GM19043 (cell line): ENCODE measurements around the gene INSIG2.

ENCODE experiments used
- ATAC-seq: cut with Tn5 transposase; IDR thresholded peaks from one replicate; pipeline ENCODE4 v1.9.1; 2021; ENCODE audit warnings: low read depth; ENCODE audit not compliant: unreplicated experiment

Gene INSIG2

DNA sequence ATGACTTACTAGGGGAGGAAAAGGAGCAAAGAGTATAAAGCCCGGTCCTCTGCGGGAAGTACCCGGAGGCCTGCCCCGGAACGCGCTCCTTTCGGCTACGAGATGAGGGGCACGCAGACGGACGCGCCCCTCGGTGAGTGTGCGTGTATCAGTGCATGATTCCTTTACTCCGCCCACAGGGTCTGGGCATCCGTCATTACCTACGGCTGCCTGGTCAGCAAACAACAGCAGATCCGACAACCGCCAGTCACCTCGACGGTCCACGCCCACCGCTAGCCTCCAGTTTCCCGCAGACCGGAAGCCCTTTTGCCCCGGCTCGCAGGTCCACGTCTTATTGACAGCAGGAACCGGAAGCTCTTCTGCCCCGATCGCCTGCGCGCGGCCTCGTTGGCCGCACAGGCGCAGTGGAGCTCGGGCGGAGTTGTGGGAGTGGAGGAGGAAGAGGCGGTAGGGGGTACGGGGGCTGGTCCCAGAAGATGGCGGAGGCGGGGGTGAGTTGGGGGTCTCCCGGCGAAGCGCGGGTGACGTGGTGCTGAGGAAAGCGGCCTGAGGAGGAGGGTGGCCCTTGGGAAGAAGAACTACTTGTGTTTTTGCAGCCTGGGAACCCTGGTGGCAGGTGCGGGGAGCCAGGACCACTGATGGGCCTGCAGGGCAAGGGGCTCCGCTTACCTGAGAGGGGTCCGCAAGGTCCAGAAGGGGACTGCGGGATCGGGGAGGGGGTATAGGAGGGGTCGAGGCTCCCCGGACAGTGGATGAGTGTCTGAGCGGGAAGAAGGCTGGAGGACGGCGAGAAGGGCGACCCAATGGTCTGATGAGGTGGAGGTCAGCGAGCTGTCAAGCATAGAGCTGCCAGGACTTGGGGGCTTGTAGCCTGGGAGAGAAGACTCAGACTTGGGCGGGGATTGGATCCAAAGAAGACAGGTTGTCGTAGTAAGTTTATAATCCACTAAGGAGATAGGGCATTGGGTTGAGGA is at the start of gene INSIG2:
TSS of gene INSIG2 (plus strand) at position 421 of the 974 bp plus-strand sequence. CDS start 8,086 bp downstream, outside the sequence.
- ATAC-seq = peak; percentile 92

DNA sequence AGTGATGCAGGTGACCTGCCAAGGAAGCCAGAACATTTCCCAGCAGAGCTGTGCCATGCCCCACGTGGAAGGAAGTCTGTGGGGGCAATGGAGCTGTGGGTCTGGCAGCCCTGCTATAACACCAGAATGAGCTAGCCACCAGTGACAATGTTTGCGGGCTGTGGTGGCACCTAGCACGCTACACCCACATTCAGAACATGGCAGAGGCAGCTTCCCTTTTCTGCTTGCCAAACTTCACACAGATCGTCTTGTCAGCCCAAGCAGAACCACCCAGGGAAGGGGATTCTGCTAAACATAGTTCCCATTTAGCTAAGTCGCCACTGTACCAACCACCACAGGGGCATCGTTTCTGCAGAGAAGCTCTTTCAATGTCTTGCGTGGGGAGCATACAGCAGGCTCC is 47.4 kb upstream of the INSIG2 start:
- ATAC-seq = no peak

- ATAC-seq = no peak
Observed at GRCh38 chr2:118044103-118044716, 44.1 kb upstream of the INSIG2 start.

- ATAC-seq = no peak
Observed at GRCh38 chr2:118044854-118045253, 43.4 kb upstream of the INSIG2 start.

DNA sequence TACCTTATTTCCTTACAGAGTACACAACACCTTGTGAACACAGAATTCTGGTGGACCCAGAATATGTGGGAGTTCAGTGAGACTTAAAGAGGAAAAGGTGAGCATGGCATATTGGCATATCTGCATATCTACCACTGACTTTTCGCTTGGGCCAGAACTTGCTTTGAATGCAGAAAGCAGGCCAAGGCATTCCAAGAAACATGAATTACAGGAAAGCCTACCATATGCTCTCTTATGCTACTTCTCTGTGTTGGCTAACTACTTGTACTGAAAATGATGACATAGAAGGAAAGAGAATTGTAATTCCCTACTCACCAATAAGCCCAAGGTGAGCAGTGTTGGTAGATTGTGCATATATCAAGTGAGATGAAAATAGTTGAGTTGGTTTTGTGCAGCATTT is 43.0 kb upstream of the INSIG2 start:
- ATAC-seq = no peak

DNA sequence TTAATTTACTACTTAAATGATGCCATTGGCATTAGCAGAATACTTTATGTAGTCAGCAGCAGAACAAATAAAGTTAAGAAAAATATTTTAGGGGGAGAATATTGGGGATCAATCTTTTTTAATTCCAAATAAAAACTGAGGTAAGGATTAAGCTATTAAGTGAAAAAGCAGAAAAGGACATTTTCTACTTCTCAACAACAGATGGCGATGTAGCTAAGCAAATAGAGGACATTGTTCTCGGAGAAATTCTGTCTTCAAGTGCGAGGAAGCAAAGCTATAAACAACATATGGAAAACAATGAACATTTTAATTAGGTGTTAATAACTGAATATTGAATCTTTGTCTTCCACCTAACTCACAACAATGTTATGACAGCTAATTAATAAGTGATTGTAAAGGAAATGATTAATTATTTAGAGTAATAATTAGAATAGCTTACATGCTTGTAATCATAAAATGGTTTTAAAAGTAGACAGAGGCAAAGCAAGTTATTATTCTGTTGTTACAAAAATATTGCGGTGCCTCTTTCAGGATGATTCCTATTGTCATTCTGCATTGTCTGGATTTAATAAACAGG is 41.5 kb upstream of the INSIG2 start:
- ATAC-seq = no peak

- no peak for ATAC-seq
Observed at GRCh38 chr2:118047380-118047826, 40.9 kb upstream of the INSIG2 start.

DNA sequence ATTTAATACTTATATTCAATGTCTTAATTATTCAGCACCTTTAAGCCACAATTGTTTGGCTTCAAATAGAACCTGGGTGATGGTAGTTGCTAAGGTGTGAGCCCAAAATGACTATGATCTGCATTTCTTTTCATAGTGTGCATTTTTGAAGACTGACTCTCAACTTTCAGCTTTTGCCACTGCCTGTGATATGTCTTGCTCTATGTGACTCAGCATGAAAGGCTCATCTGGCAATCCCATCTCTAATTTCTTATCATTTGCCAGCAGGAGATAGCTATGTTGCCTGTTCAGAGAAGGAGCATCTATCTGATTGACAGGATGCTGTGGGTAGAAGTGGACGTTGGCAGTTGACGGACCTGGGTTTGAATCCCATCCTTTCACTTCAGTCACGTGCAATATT is 39.9 kb upstream of the INSIG2 start:
- no peak for ATAC-seq

DNA sequence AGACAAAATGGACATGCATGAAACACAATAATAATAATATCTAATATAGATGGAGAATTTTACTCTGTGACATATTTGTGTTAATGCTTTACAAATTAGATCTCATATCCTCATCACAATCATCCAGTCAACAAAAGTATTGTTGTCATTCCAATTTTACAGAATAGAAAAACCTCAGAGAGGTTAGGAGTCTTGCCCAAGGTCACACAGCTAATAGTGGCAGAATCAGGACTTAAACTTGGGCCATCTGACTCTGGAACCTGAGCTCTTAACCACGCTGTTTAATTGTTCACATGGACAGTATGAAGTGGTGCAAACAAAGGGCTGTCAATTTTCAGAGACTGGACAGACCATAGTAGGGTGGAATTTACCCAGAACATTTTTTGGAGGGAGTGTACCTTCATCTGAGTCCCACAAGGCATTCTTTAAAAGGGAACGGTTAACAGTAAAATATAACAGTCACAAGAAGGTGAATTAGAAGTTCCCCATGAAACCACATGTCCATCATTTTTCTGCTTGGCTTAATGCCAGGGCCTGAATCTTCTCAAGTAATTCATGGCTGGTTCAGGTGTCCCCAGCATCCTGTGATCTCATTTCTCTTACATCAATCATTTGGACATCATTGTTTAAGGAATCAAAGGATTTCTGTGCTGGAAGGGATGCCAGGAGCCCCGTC is 39.0 kb upstream of the INSIG2 start:
- ATAC-seq = peak; percentile 19

DNA sequence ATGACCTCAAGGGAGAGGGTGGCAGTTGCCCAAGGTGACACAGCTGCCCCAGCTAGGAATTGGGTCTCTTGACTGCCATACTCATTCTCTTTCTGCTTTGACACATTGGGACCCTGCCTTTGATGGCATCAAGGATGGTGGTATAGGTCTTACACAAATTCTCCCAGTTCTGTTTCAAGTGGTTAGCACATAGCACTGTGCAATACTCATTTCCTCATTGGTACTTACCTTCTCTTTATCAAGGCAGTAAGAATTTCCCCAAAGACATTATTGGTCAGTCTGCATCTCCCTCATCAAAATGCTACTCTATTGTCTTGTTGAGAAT is 38.5 kb upstream of the INSIG2 start:
- ATAC-seq = peak; percentile 52

DNA sequence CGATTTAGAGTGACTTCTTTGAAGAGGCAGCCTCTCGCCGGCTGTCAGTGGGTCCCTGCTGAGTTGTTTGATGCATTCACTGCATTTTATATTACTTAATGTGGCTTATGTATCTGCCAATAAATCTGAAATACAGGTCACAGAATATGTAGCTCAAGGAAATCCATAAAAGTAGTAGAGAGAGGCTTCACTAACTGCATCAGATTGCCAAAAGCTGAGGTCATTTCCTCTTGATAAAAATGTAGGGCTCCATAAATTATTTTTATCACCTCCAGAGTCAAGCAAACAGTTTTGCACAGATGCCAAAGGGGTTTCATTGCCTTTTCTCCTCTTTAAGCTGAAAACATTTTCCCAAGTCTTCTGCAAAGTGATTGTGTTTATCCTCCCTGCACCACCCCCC is 37.9 kb upstream of the INSIG2 start:
- ATAC-seq = no peak

DNA sequence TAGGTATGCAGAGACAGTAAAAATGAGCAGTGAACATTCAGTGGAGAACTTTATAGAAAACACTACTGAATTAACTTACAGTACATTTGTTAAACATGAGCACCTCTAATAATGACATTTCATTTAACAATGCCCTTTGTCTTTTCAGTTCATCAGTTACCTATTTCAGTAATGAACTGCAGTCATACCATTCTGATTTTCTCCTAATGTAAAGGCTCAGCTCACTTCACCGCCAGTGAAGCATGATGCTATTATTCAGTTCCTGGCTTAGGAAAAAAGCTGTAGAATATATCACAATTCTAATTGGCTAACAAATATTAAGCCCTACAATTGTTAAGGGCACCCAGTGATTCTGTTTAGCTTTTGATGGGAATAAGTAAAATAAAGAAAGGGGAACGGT is 37.3 kb upstream of the INSIG2 start:
- no peak for ATAC-seq

- no peak for ATAC-seq
Observed at GRCh38 chr2:118051826-118052358, 36.4 kb upstream of the INSIG2 start.

- ATAC-seq = no peak
Observed at GRCh38 chr2:118052474-118052873, 35.8 kb upstream of the INSIG2 start.

DNA sequence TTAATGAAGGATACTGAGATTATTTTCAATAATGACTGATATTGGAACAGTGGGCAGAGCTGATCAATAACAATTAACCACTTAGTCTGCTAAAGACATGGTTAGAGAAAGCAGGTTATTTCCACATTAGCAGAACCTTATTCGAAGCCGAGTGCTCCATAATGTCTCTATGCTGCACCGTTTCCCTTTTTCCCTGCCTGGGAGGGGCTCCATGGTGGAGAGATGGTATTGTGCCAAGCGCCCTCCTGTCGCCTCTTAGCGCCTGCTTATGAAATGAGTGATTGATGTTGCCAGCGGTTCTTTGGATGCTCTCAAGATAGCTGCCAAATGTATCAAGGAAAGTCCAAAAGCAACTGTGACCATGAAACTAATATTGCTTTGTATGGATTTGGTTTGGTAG is 34.6 kb upstream of the INSIG2 start:
- no peak for ATAC-seq

DNA sequence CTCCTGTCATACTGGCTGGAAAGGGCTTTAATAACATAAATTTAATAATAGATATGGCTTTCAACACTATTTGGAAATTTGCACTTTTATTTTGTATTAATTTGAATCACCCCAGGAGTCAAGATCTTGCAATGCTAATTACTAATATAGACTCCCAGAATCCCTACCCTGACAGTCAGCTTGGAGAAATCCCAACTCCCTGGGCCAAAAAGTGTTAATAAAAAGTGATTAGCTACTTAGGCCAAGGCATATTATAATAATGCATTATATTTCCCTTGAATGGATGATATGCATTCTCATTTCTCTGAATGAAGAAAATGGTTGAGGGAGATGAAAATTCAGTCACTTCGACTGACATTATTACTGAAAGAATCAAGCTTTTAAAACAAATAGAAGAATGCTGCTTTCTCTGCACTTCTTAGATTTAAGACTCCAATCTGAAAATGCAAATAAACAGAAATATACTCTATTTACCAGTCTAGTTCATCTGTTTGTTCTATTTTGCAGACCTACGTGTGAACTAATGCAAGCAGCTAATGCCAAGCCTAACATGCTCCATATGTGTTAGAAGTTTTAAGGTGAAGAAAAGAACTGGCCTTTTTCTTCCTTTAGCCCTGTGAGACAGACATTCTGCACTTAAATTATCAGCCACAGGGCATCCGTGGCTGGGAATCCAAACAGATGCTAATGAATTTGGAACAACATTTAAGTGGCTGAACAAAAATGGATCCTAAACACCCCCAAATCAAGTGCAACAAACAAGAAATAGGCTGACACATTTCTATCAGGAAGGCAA is 33.9 kb upstream of the INSIG2 start:
- ATAC-seq = no peak

- ATAC-seq = peak; percentile 72
Observed at GRCh38 chr2:118055512-118056164, 32.6 kb upstream of the INSIG2 start.

- ATAC-seq = peak; percentile 84
Observed at GRCh38 chr2:118056165-118056534, 32.1 kb upstream of the INSIG2 start.

DNA sequence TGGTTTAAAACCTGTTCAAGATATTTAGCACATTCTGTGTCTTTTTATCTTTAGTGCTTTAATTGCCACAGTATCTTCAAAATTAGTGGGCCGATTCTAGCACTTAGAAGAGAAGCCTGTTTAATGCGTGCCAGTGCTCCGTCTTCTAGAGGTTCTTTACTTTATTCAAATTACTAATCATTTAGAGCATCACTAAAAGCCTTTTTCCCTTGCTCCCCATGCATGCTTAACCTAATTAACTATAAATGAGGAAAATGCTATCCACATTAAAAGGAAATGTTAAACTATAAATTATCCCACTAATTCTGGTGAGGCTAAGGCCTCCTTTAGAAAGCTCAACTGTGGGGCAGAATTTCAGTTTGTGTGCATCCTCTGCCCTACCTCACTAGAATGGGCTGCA is 31.5 kb upstream of the INSIG2 start:
- ATAC-seq = no peak

DNA sequence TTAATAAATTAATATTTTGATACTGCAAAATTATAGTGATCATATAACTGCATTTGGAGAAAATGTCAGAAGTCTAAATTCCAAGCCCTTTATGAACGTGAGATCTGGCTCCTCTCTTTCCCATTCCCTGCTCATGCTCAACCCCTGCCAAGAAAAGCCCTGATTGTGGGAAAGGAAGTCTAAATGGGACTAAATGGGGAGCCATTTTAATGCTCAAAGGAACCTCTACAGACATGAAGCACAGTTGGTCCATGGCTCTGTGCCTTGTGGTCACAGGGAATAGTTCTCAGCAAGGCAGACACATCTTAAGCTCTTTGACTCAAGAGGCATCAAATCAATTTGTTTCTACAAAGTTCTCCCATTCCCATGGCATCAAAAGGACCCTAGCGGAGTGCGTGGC is 29.3 kb upstream of the INSIG2 start:
- ATAC-seq = no peak
